Skin of body (tissue), 3 donors: ENCODE data around the gene CTSF. TPM values are rescaled to one million over a fixed set of nuclear protein-coding genes. Genes with fewer than 3 reads are reported as not detected.

Experiments used
- DNase-seq: peaks from one replicate; lab custom pipeline; 2025; lab: John Stamatoyannopoulos, UW
- small RNA-seq: library from RNA; depleted of rRNA; stranded (forward); fragments of <200 nt; gene quantifications from one replicate; pipeline ENCODE3, GENCODE V24; 2014; ENCODE audit warnings: low replicate concordance
- total RNA-seq: library from RNA; depleted of rRNA; stranded (reverse); fragments of >200 nt; gene quantifications from one replicate; pipeline ENCODE4 v1.2.3, GENCODE V29; 2014

Gene CTSF
- total RNA-seq, 1 donor from 2014 or later = 20.0 TPM

DNA sequence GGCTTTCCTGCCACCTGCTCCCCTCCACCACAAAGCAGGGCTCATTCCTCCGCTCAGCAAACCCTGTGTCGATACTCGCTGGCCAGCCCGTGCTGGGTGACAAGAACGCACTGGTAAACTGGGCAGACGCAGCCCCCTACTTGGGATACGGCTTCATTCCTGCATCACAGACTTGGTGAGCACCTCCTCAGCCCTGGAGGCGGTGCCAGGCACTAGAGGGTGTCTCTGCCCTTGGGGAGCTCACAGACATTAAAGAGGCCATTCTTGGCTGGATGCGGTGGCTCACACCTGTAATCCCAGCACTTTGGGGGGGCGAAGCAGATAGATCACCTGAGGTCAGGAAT is 28.6 kb downstream of the CTSF start:
- DNase-seq = no peak

DNA sequence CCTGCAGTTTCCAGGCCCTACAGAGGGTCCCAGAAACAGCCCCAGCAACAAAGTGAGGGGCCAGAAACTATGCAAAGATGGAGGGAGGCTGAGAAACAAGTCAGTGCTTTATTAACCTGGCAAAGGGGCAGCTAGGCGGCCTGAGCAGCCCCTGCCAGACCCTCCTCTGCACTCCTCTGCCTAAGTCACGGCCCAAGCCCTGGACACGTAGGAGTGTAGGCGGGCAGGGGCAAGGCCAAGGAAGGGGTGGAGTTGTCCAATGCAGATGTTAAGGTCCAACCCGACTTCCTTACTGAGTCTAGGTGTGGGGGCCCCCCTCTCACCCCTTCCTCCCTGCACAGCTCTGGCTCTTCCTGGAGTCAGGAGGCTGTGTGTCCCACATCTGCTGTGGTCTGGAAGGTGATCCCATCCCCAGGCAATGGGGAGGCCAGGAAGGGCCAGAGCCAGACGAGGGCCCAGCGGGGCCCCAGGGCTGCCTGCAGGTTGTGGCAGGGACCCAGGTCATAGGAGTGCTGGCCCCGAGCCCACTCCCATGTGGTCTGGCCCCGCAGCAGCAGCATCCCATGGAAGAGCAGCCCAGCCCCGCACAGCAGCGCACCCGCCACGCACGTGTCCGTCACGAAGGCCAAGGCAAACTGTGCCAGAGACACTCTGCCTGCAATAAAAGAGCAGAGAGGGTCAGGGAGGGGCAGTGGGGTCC is 29.1 kb downstream of the CTSF start:
- no peak for DNase-seq

DNA sequence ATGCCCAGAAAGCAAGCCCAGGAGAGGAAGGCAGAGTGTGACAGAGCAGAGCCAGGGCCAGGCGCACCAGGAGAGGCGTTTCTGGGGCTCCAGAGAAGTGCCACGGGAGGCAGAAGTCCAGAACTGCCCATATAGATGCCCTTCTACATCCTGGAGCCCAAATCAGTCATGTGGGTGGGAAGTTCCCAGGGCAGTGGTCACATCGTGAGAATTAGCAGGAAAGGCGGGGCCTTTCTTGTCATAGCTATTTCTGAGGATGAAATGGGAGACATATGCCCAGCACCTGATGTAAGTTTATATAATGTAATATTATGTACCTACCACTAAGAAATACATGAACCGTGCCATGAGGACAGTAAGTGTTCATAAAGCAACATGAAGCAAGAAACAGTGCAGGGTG is 35.6 kb downstream of the CTSF start:
- DNase-seq = no peak

DNA sequence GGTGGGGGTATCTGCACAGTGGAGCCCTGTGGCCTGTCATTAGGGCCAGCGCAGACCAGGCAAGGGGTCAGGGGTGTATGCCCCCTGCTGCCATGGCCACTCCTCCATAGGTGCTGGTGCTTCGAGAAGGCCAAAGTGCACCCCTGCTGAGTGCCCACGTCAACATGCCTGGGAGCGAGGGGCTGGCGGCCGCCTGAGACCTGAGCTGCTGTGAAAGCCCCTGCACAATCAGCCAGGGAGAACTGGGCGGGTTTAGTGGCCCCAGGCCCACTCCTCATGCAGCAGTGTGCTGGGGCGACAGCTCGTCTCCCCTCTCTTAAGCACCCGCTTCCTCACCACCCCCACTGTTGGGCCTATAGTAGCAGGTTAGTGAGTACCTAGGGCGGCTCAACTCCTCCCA is 36.6 kb downstream of the CTSF start:
- DNase-seq = no peak

DNA sequence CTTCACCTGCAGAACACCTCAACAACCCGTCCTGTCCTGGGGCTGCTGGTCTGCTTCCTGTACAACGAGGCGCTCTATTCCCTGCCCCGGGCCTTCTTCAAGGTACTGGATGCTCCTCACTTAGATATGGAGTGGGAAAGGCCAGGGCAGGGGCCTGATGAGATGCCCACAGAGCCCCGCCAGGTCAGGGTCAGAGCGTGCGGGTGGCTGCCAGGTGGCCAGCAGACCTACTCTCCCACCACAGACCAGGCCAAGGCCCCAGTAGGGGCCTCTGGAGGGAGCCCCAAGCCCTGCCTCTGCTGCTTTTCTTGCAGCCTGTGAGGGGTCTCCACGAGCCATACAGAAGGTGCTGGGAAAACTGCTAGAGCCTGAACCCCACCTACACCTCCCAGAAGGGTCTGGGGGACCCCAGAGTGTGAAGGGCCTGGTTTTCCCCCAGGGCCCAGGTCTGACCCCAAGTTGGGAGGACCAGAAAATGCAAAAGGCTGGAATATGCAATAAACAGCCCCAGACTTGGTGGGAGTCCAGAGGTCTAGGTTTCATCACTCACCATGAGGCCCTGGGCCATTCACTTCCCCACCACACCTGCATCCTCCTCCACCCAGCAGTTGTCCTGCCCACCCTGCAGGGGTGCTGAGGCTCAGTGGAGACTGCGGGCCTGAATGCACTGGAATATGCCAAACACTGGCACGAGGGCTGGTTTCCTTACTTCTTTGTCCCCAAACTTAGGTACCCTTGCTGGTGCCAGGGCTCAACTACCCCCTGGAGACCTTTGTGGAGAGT is 37.3 kb downstream of the CTSF start:
- DNase-seq = no peak

DNA sequence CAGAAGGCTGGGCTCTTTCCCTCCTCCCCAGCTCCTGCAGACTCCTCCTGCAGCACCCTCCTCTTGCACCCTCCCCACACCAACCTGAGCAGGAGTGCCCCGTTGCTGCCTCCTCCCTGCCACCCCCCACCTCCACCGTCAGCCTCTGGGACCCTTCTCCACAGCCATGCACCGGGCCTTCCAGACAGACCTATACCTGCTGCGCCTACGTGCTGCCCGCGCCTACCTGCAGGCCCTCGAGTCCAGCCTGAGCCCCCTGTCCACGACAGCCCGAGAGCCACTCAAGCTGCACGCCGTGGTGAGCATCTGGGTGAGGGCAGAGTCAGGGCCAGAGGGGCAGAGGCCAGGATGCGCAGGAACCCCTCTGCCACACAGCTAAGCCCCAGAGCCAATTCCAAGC is 38.8 kb downstream of the CTSF start:
- DNase-seq = no peak

DNA sequence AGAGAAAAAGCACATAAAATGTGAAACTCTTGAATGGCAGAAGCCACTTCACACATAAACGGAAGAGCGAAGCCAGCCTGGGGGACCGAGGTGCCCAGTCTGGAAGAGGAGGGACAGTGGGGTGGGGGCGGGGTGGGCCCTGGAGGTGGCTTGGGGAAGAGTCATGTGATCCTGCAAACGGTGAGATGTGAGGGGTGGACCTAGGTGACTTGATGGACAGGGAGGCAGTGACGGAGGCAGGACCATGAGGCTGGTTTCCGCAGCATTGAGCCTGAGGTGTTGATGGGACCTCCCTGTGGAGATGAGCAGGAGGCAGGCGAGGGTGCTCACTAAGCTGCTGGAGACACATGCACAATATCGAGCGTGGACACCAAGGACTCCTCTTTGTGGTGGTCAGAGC is 39.3 kb downstream of the CTSF start:
- no peak for DNase-seq

DNA sequence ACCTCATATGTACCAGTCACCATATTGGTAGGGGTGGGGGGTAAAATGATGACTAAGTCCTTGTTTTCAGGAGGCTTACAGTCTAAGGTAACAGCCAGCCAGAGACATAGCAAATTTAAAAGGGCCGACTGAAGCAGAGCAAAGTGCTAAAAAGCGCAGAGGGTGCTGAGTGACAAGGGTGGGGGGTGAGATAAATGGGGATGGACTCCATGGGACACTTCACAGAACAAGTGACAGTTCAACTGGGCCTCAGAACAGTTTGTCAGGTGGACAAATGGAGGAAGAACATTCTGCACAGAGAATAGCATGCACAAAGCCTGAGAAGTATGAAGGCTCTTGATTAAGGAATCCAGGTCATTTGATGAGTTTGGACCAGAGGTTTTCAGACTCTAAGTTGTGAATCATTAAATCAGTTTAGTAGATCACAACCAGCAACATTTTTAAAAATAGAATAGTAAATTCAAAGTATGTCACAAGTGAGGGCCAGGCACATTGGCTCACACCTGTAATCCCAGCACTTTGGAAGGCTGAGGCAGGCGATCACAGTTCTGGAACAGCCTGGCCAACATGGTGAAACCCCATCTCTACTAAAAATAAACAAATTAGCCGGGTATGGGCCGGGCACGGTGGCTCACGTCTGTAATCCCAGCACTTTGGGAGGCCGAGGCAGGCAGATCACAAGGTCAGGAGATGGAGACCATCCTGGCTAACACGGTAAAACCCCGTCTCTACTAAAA is 43.9 kb downstream of the CTSF start:
- DNase-seq = no peak

DNA sequence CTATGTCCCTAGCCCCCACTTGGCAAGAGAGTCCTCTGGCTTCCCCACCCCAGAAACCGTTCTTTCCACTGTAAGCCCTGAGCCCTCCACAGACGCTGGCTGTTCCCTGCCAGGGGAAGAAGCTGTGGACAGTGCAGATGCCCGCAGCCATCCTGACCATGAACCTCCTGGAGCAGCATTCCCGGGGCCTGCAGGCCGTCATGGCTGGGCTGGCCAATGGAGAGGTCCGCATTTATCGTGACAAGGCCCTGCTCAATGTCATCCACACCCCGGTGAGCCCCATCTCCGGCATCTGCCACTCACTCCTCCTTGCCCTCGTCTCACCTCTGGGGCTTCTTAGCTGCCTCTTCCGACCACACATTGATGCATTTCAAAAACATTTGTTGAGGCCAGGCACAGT is 44.8 kb downstream of the CTSF start:
- no peak for DNase-seq

Small RNA genes within 50 kb of the gene (small RNA-seq; reads per million reads assigned to genes)
- gene RNU4-39P = not detected

Other genes starting within 250 kb of the CTSF start
- 3.6 TPM for gene RIN1, start 232.2 kb downstream of the CTSF start, total RNA-seq
- gene BRMS1, start 223.5 kb downstream of the CTSF start, total RNA-seq = 14.6 TPM
- gene B4GAT1, start 221.0 kb downstream of the CTSF start, total RNA-seq = 16.0 TPM
- 0.89 TPM for gene SLC29A2, start 196.8 kb downstream of the CTSF start, total RNA-seq
- gene NPAS4, start 147.6 kb downstream of the CTSF start, total RNA-seq = 2.7 TPM
- gene MRPL11, start 129.8 kb downstream of the CTSF start, total RNA-seq = 18.8 TPM
- 5.0 TPM for gene PELI3, start 101.7 kb downstream of the CTSF start, total RNA-seq
- 16.0 TPM for gene DPP3, start 88.2 kb downstream of the CTSF start, total RNA-seq
- 25.0 TPM for gene BBS1, start 58.0 kb downstream of the CTSF start, total RNA-seq
- gene ZDHHC24, start 22.6 kb downstream of the CTSF start, total RNA-seq = 4.3 TPM
- 13.5 TPM for gene ACTN3, start 21.7 kb downstream of the CTSF start, total RNA-seq
- 0.10 TPM for gene CCDC87, start 24.5 kb upstream of the CTSF start, total RNA-seq
- gene CCS, start 24.6 kb upstream of the CTSF start, total RNA-seq = 21.0 TPM
- gene RBM14, start 48.0 kb upstream of the CTSF start, total RNA-seq = 33.3 TPM
- gene RBM4, start 70.1 kb upstream of the CTSF start, total RNA-seq = 82.4 TPM
- 21.5 TPM for gene RBM4B, start 109.3 kb upstream of the CTSF start, total RNA-seq
- gene SPTBN2, start 160.6 kb upstream of the CTSF start, total RNA-seq = 73.2 TPM